NK-92 treated with Interleukin-12 subunit alpha and Interleukin-12 subunit beta, amount 100 ng/mL, for 24 hours (cell line): ENCODE results near the gene EPHA4.
"Not testable (repeated sequence)": the region's sequence is repeated elsewhere in the genome, so short reads cannot be mapped to it uniquely, and the experiment has no call there.

Source experiments
- DNase-seq: peaks from one replicate; lab custom pipeline; 2025; lab: John Stamatoyannopoulos, UW

EPHA4 gene

DNA sequence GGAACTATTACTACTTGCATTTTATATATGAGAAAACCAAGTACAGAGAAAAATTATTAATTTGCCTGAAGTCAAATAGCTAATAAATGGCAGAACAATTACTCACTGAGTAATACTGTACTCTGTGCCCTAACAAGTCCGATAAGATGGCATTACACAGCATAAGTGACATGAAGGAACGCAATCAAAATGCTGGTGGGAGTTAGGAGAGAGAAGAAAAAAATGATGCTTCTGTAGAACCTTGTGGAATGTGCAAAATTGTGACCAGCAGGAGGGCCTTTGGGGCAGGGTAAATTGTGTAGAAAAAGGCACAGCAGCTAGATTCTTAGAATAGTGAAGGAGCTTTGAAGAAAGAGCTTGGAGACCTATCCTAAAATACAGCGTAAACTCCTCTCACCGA, 32.9 kb downstream of the EPHA4 start:
- DNase-seq = no peak

GRCh38 chr2:221535824-221536223, 36.3 kb downstream of the EPHA4 start:
- no peak for DNase-seq

GRCh38 chr2:221533299-221533698, 38.8 kb downstream of the EPHA4 start:
- no peak for DNase-seq

DNA sequence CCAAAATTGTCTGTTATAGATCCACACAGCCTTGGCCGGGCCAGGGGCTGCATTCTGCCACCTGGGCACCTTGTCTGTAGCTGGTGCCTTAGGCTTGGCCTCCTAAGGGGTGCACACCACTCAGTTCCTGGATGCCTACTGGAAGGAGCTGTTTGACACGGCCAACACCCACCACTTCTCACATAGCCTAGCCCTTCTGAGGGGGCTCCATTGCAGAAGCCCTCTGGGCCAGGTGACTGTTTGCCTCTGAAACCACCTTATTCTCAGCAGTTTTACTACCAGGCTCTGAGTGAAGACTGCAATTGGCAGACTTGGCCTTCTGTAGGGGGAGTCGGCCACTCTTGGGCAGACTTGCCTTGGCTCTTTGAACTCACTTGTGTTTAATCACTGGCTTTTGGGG, 39.5 kb downstream of the EPHA4 start:
- no peak for DNase-seq

GRCh38 chr2:221530653-221531037, 41.5 kb downstream of the EPHA4 start:
- DNase-seq = no peak

GRCh38 chr2:221529943-221530652, 42.0 kb downstream of the EPHA4 start:
- DNase-seq = no peak

DNA sequence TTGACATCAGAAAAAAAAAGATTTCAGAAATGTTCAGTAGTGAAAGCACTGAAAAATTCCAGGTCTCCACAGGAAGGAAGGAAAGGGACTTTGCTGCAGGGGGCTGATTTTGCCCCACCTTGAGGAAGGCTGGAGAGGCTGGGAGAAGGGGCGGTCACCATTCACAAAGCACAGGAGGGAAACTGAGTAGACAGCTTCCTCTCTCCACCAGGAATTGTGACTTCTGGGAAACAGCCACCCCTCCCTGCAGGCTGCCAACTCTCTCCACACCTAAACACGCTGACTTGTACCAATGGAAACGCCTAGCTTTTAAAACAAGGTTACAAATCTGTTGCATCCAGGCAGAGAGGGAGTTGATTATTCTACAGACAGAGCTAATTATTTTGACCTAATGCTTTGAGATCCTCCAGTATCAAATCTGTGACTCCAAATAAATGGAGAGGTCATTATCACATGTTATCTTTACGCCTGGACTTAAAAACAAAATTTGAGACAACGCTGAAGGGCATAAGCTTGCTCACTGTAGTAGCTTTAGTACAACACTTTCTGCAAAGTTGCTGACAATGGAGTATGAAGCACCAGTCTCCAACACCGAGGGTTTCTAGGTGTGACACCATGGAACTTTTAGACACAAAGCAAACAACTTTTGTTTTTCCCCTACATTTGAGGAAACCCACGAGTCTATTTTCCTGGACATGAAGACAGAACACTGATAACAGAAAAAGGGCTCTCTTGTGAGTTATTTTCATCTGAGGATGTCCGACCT, 42.7 kb downstream of the EPHA4 start:
- DNase-seq = no peak

- no peak for DNase-seq
These were observed 44.3 kb downstream of the EPHA4 start for GRCh38 chr2:221527776-221528309.

GRCh38 chr2:221524158-221524557, 47.9 kb downstream of the EPHA4 start:
- DNase-seq = no peak

DNA sequence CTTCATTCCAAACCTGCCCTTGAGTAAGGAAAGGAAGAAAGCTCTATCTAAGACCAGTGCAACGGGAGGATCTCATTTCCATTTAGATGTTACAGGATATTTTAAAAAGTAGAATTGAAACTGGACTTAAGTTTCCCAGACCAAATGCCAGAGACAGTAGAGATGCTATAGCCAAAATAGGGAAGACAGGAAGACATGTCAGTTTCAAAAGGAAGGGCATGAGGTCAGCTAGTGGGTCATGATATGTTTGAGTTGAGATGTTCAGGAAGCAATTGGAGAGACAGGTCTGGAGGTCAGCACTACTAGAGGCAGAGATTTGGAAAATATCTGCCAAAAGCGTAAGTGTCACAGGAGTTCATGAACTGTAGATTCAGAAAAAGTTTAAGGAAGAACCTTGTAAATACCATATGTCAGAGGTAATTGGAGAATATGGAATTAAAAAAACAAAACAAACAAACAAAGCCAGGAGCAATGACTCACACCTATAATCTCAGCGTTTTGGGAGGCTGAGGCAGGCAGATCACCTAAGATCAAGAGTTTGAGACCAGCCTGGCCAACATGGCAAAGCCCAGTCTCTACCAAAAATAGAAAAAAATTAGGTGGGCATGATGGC, 50.8 kb downstream of the EPHA4 start:
- DNase-seq = no peak

GRCh38 chr2:221518935-221519625, 53.0 kb downstream of the EPHA4 start:
- no peak for DNase-seq

- DNase-seq = no peak
These were observed 53.7 kb downstream of the EPHA4 start for GRCh38 chr2:221518201-221518934.

GRCh38 chr2:221517696-221518151, 54.4 kb downstream of the EPHA4 start:
- DNase-seq = peak; percentile 26

GRCh38 chr2:221517146-221517695, 54.9 kb downstream of the EPHA4 start:
- no peak for DNase-seq

DNA sequence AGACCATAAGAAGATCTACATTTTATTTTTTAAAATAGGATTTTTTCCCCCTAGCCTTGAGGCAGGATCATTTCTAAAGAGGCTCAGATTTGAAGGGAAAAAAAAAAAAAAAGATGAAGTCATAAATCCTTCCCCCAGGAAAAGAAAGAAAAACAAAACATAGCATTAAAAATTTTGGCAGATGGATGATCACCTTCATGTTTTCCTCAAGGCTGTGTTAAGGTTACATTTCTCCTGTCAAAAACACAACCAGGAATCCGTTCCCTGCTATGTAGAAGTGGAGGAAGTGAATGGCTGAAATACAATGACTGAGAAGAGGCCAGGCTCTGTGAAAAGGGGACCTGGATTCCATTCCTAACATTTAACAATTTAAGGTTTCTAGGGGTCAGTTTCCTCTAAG, 56.2 kb downstream of the EPHA4 start:
- no peak for DNase-seq

DNA sequence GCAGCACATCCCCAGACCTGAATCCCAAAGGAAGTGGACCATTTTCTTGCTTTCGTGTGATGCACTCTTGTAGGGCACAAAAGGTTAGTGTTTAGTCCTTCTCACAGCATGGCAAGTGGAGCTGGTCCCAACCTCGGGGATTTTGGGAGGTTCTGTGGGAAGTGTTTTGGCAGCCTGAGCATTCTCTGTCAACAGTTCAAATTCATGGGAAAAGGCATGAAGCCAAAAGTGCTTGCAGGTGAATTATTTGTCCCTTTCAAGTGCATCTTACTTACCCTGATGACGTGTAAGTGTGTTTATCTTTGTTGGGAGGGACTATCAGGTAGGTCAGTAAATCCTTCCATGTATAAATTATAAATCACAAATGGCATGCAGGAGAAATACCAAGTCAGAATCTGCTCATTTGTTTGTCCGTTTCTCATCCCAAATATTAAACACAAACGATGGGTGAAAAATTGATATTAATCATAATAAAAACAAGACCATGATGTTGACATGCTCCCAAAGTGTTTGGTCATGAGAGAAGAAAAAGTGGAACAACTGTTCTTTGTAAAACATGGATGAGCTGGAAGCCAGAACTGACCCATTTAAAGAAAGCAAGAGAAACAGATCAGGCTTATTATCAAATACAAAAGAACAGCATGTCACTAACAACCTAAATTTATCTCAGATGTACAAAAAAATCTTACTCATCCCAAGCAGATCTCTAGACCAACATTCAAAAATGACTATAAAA, 57.6 kb downstream of the EPHA4 start:
- DNase-seq = no peak

GRCh38 chr2:221513232-221513631, 58.9 kb downstream of the EPHA4 start:
- DNase-seq = no peak

GRCh38 chr2:221511325-221511724, 60.8 kb downstream of the EPHA4 start:
- not testable (repeated sequence) for DNase-seq

GRCh38 chr2:221506469-221506868, 65.6 kb downstream of the EPHA4 start:
- DNase-seq = no peak

DNA sequence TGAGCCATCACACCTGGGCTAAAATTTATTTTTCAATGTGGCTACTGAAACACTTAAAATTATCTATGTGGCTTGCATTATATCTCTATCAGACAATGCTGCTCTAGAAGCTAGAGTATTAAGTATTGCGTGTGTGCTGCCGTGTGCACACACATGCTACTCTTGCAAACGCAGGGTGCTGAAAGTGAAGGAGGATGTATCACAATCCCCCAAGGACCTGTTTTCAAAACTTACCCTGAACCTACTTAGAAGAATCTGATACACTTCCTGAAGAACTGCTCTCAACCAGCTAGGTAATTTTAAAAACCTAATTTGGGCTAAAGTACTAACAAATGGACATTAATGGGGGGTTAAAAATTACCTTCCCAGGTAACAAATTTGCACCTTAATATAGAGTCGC, 66.5 kb downstream of the EPHA4 start:
- DNase-seq = no peak

GRCh38 chr2:221504905-221505304, 67.2 kb downstream of the EPHA4 start:
- no peak for DNase-seq
